Psoas muscle (tissue), 8 donors: ENCODE measurements around the gene HID1. TPM values are rescaled to one million over a fixed set of nuclear protein-coding genes. Genes with fewer than 3 reads are reported as not detected.
A peak's percentile ranks its signal among the peaks of the same experiment; 100 is the strongest.
"Not testable (repeated sequence)": the region's sequence is repeated elsewhere in the genome, so short reads cannot be mapped to it uniquely, and the experiment has no call there.

ENCODE experiments used
- ATAC-seq, 4 donors: fragments of 200-7000 bp; cut with Tn5 transposase; one replicate each; pipeline ENCODE4 v1.9.1; 2020; ENCODE audit warnings: moderate library complexity in 3 of 4, mild to moderate bottlenecking in 2 of 4
- DNase-seq, 2 donors: peaks; one replicate each; pipeline ENCODE4 v3.0.0-alpha.2; 2020
- H3K27ac ChIP-seq: fragments of 200-600 bp; one replicate; pipeline ENCODE4 v1.8.0; 2022
- H3K27me3 ChIP-seq, 3 donors: fragments of 200-600 bp in 1 of 3; one replicate each; pipeline versions ENCODE4 v1.6.1 to v1.8.0; 2013 to 2022; ENCODE audit warnings: low read length in 2 of 3, mild to moderate bottlenecking in 2 of 3, moderate library complexity in 1 of 3; ENCODE audit not compliant: insufficient read depth in 3 of 3
- H3K36me3 ChIP-seq, 2 donors: fragments of 200-600 bp in 1 of 2; one replicate each; pipeline versions ENCODE4 v1.6.1 to v1.8.0; 2013 to 2022; ENCODE audit warnings: low read depth in 1 of 2, mild to moderate bottlenecking in 1 of 2, moderate library complexity in 1 of 2; ENCODE audit not compliant: insufficient read depth in 1 of 2
- H3K4me1 ChIP-seq: fragments of 200-600 bp; one replicate; pipeline ENCODE4 v1.8.0; 2022
- H3K4me3 ChIP-seq: fragments of 200-600 bp; one replicate; pipeline ENCODE4 v1.8.0; 2022; ENCODE audit warnings: mild to moderate bottlenecking
- H3K9me3 ChIP-seq: fragments of 200-600 bp; one replicate; pipeline ENCODE4 v1.8.0; 2022
- WGBS, 3 donors: extraction: QIAGEN DNeasy Blood & Tissue Kit; methylation state at CpG; one replicate each; pipeline versions ENCODE4 v1.1.6 to v1.1.7; 2013; 5-methylcytosine and 5-hydroxymethylcytosine counted together
- intact Hi-C, 2 donors: fragments of 100-400 bp; cut with DNase I; formaldehyde crosslinking; loops; one replicate each; pipeline versions ENCODE4 v1.11.0 to v1.14.2; 2022
- polyA plus RNA-seq, 3 donors: library from polyadenylated mRNA; stranded (reverse); fragments of 200-250 nt; gene quantifications; one replicate each; pipeline ENCODE4 v1.2.3, GENCODE V29; 2013
- total RNA-seq, 4 donors: library from RNA; stranded (reverse); fragmentation: NEBNext Ultra II Directional in 2 of 4; extraction: Animal tissue kit (Norgen Biotek cat#: 25700) in 2 of 4; gene quantifications; one replicate each; pipeline versions ENCODE4 v1.2.1 to v1.2.4, GENCODE V29; 2021 to 2023
- TF ChIP-seq, protein P1 (sequence below): fragments of 200-600 bp; IDR thresholded peaks from one replicate; pipeline ENCODE4 v1.8.0; 2022; ENCODE audit warnings: antibody characterized with exemption
- donor health status: healthy with polysubstance abuse.
- donor health status: DM: no; HTN: no; CAD: no; lungs with moderate emphysema.
- donor health status: Bipolar disorder and iron deficiency.
- donor health status: healthy.
- donor health status: DM: yes; HTN: yes; CAD: no.
- donor health status: DM: no; HTN: no; CAD: no.
- donor health status: DM: no; HTN: no; CAD: no.
- donor health status: DM: yes; HTN: yes; CAD: no.

Gene HID1
- total and polyA plus RNA-seq, 7 donors = 1.7 to 10.4 (median 2.6) TPM

DNA sequence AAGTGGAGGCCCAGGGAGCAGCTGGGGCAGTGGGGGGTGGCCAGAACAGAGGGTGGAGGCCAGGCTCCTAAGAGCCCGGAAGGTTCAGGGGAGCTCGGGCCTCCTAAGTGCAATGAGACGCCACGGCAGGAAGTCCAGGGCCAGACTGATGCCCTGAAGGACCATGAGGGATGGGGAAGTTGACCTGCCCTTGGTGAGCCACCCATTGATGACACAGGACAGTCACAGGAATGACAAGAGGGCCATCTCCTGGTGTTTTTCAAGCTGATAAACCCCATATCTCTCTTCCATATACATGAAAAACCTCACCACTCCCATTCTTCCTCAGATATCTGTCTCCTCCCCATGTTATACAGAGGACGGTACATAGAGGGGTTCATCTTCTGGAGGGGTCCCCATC, 34.1 kb upstream of the HID1 start:
- Histone ChIP-seq H3K4me3 (no peak overlapping the region), H3K27me3 (no peaks in the 10 kb centered on the region), H3K36me3 (no peaks in the 10 kb centered on the region), H3K27ac (no peak overlapping the region), H3K4me1 (peaks cover 2% of the 10 kb centered on the region), H3K9me3 (no peaks in the 10 kb centered on the region)
- ATAC-seq (no peak), DNase-seq (peak in 1 of 2 donors; percentile 25)
- TF ChIP-seq, protein P1, sequence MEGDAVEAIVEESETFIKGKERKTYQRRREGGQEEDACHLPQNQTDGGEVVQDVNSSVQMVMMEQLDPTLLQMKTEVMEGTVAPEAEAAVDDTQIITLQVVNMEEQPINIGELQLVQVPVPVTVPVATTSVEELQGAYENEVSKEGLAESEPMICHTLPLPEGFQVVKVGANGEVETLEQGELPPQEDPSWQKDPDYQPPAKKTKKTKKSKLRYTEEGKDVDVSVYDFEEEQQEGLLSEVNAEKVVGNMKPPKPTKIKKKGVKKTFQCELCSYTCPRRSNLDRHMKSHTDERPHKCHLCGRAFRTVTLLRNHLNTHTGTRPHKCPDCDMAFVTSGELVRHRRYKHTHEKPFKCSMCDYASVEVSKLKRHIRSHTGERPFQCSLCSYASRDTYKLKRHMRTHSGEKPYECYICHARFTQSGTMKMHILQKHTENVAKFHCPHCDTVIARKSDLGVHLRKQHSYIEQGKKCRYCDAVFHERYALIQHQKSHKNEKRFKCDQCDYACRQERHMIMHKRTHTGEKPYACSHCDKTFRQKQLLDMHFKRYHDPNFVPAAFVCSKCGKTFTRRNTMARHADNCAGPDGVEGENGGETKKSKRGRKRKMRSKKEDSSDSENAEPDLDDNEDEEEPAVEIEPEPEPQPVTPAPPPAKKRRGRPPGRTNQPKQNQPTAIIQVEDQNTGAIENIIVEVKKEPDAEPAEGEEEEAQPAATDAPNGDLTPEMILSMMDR = no peak
- 87 to 95% (median 87%) methylated on average over 5 of the region's 5 CpGs for WGBS, 3 donors
- intact Hi-C loops = loop anchor here in 1 of 2 donors (5.0 kb wide), 1 partner anchor 44 kb away; no protein-coding TSS in a partner anchor

DNA sequence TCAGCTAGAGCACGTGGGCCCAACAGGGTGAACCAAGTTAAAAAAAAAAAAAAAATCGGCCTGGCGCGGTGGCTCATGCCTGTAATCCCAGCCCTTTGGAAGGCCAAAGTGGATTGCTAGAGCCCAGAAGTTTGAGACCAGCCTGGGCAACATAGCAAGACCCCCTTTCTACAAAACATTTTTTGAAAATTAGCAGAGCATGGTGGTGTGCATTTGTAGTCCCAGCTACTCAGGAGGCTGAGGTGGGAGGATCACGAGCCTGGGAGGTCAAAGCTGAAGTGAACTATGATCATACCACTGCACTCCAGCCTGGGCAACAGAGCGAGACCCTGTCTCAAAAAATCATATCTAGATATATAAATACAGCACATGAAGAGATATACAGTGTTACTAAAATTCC, 33.5 kb upstream of the HID1 start:
- intact Hi-C loops = loop anchor here in 1 of 2 donors (5.0 kb wide), 1 partner anchor 44 kb away; no protein-coding TSS in a partner anchor
- WGBS, 3 donors = 93 to 97% (median 96%) methylated on average over 6 of the region's 6 CpGs
- H3K9me3 ChIP-seq = not testable (repeated sequence)

DNA sequence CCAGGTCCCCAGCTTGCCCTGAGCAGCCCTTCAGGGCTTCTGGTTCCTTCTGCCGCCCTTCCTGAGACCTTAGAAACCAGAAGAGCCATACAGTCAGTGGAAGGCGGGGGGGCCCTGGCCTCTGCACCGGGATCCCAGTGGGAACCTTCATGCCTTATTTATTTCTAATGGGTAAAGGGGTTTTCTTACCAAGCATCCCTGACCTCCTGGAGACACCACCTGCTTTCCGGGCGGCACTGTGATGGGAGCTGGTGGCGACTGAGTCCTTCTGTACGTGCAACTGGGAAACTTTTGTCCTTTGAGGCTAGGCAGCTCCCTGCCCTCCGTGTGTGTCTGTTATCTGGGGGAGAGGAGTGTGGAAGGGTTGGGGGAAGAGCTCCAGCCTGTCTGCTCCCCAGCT, 32.7 kb upstream of the HID1 start:
- H3K4me3 ChIP-seq = no peak overlapping the region
- intact Hi-C loops = loop anchor here in 1 of 2 donors (5.0 kb wide), 1 partner anchor 43 kb away; no protein-coding TSS in a partner anchor
- H3K36me3 ChIP-seq = no peaks in the 10 kb centered on the region
- H3K4me1 ChIP-seq = no peaks in the 10 kb centered on the region
- no peaks in the 10 kb centered on the region for H3K9me3 ChIP-seq
- no peak for ATAC-seq
- peak in 1 of 2 donors; percentile 27 for DNase-seq
- WGBS, 3 donors = 89 to 94% (median 90%) methylated on average over 8 of the region's 8 CpGs
- H3K27me3 ChIP-seq = no peaks in the 10 kb centered on the region
- TF ChIP-seq, protein P1 = no peak
- H3K27ac ChIP-seq = no peak overlapping the region

More for the DNA sequence above, 33.5 kb upstream of the HID1 start:
- H3K27me3 ChIP-seq, H3K4me3 ChIP-seq, ATAC-seq, H3K27ac ChIP-seq, H3K4me1 ChIP-seq, H3K36me3 ChIP-seq, DNase-seq: not testable (repeated sequence)

DNA sequence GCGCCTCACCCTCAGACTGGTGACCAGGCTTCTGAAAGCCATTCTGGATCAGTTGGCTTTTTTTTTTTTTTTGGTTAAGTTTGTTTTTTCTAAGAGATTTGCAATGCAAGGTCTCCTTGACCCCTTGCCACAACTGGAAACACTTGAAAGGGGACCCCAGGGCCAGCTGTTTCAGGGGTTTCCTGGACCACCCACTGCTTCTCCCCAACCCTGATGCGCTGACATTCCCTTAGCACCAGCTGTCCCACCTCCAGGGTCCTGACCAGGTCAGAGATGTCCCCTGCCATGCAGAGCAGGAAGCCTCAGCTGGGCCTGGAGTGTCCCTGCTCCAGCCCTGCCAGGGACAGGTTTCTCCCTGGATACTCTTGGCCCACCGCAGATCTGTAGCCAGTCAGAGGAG, 31.8 kb upstream of the HID1 start:
- intact Hi-C loops = no loop called here
- 93 to 97% (median 97%) methylated on average over 3 of the region's 3 CpGs for WGBS, 3 donors
- DNase-seq = no peak
- H3K27ac ChIP-seq = no peak overlapping the region
- H3K4me1 ChIP-seq = no peaks in the 10 kb centered on the region
- no peaks in the 10 kb centered on the region for H3K36me3 ChIP-seq
- no peaks in the 10 kb centered on the region for H3K27me3 ChIP-seq
- H3K4me3 ChIP-seq = no peak overlapping the region
- H3K9me3 ChIP-seq = no peaks in the 10 kb centered on the region
- TF ChIP-seq, protein P1 = no peak
- no peak for ATAC-seq

DNA sequence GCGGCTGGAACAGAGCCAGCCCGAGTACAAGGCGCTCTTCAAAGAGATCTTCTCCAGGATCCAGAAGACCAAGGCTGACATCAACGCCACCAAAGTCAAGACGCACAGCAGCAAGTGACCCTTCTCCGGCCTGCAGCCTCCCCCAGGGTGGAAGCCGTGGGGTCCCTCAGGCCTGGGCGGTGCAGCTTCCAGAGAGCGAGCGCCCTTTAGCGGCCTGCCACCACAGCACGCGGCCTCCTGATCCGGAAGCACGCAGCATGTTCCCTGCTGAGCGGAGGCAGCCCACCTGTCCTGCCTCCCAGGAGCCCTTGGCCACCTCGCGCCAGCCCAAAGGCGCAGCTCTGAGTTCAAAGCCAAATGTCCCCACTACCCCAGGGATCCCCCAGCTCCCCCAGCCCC, 31.4 kb upstream of the HID1 start:
- no peak overlapping the region for H3K27ac ChIP-seq
- 94 to 96% (median 94%) methylated on average over 18 to 19 of the region's 19 CpGs for WGBS, 3 donors
- no peaks in the 10 kb centered on the region for H3K4me1 ChIP-seq
- H3K36me3 ChIP-seq = no peaks in the 10 kb centered on the region
- ATAC-seq = no peak
- DNase-seq = peak in 1 of 2 donors; percentile 40
- intact Hi-C loops = no loop called here
- no peaks in the 10 kb centered on the region for H3K27me3 ChIP-seq
- no peaks in the 10 kb centered on the region for H3K9me3 ChIP-seq
- H3K4me3 ChIP-seq = no peak overlapping the region
- TF ChIP-seq, protein P1 = no peak
